Loucy (cell line): ENCODE data around the gene DNAH9.

ENCODE experiments used
- EZH2phosphoT487 ChIP-seq: fragments of 200-600 bp; IDR thresholded peaks from 2 replicates; pipeline ENCODE4 v1.6.1; 2018; ENCODE audit warnings: antibody characterized with exemption, mild to moderate bottlenecking, moderate library complexity, borderline replicate concordance
- TF ChIP-seq, protein P1 (sequence below): fragments of 200-600 bp; sonication (generic); conservative IDR thresholded peaks from 2 replicates; pipeline ENCODE4 v1.5.1; 2014; ENCODE audit warnings: mild to moderate bottlenecking, antibody characterized with exemption, low read length

DNA sequence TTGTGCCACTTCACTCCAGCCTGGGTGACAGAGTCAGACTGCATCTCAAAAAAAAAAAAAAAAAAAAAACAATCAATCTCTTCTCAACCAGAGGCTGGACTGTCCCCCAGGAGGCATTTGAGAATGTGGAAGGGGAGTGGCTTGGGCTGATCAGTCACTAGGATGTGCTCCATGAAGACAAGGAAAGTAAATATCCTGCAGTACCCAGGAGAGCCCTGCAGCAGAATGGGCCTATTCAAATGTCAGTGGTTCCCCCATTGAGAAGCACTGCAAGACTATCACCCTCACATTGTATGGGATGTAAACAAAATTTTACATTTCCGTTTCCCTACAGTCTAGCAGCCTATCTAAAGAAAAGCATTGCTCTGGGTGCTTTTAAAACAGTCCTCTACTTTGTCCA is 70.3 kb downstream of the DNAH9 start:
- TF ChIP-seq, protein P1, sequence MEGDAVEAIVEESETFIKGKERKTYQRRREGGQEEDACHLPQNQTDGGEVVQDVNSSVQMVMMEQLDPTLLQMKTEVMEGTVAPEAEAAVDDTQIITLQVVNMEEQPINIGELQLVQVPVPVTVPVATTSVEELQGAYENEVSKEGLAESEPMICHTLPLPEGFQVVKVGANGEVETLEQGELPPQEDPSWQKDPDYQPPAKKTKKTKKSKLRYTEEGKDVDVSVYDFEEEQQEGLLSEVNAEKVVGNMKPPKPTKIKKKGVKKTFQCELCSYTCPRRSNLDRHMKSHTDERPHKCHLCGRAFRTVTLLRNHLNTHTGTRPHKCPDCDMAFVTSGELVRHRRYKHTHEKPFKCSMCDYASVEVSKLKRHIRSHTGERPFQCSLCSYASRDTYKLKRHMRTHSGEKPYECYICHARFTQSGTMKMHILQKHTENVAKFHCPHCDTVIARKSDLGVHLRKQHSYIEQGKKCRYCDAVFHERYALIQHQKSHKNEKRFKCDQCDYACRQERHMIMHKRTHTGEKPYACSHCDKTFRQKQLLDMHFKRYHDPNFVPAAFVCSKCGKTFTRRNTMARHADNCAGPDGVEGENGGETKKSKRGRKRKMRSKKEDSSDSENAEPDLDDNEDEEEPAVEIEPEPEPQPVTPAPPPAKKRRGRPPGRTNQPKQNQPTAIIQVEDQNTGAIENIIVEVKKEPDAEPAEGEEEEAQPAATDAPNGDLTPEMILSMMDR = no peak
- no peak for TF ChIP-seq EZH2phosphoT487
